Measurements from ENCODE around the gene LYSMD3.

Gene LYSMD3

DNA sequence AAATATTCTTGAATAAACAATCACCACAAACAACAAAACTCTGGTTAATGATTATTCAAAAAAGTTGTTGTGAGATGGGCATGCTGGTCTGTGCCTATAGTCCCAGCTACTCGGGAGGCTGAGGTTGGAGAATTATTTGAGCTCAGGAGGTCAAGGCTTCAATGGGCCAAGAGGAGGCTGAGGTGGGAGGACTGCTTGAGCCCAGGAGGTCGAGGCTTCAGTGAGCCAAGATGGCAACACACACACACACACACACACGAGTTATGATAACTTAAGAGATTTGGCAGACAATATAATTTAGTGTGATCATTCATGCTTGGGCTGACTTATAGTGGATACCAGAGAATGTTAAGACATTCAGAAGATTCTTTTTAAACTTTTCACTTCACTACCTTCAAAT lies 14.9 kb downstream of the LYSMD3 start:
- H3K27ac ChIP-seq (ENCODE audit: low read length), result no peak overlapping the region
- no peaks in the 10 kb centered on the region for H3K9me3 ChIP-seq (ENCODE audit: insufficient read depth, low read depth, low read length)
- H3K27me3 ChIP-seq (ENCODE audit: insufficient read depth, low read length), result no peaks in the 10 kb centered on the region
- H3K9ac ChIP-seq (ENCODE audit: low read depth, low read length), result no peak overlapping the region
- H3K4me3 ChIP-seq (ENCODE audit: low read length), result no peak overlapping the region
- peaks cover 47% of the 10 kb centered on the region for H3K36me3 ChIP-seq (ENCODE audit: insufficient read depth, low read depth, low read length)
- H3K4me1 ChIP-seq (ENCODE audit: insufficient read depth, low read length), result no peaks in the 10 kb centered on the region

DNA sequence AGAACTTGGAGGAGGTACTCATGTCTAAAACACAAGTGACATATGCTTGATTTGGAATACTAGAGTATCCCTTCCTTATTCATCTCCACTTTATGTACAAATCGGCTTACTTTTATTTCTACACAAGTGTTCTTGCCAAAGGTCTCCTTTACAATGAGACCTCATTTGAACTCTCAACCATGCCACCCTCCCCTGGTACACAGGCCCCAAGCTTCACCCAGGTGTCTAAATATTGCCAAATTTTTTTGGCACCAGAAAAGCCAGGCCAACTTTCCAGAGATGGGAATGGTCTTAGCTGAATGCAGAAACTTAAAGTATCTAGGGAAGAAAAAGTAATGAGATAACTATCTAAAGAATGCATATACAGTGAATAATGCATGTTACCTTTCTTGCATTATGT lies 18.9 kb downstream of the LYSMD3 start:
- Histone ChIP-seq H3K9ac (ENCODE audit: low read depth, low read length) (no peak overlapping the region), H3K9me3 (ENCODE audit: insufficient read depth, low read depth, low read length) (no peaks in the 10 kb centered on the region), H3K27me3 (ENCODE audit: insufficient read depth, low read length) (no peaks in the 10 kb centered on the region), H3K36me3 (ENCODE audit: insufficient read depth, low read depth, low read length) (peaks cover 80% of the 10 kb centered on the region), H3K4me3 (ENCODE audit: low read length) (no peak overlapping the region), H3K27ac (ENCODE audit: low read length) (no peak overlapping the region), H3K4me1 (ENCODE audit: insufficient read depth, low read length) (no peaks in the 10 kb centered on the region)

DNA sequence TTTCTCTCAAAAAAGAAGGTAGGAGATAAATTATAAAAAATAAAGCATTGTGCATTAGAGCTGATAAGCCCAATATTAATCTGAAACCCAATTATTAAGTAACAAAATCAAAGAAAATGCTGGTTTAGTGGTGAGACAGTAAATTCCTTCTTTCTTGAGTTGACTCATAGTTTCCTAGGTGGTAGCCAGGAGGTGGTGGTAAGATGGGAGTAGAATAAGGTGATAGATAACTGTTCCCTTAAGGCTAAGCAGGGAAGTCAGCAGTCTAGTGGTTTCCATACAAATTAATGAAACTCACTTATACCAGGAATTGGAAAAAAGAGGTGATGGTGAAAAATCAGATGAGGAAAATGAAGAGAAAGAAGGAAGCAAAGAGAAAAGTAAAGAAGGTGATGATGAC lies 23.2 kb downstream of the LYSMD3 start:
- Histone ChIP-seq H3K4me1 (ENCODE audit: insufficient read depth, low read length) (no peaks in the 10 kb centered on the region), H3K27ac (ENCODE audit: low read length) (no peak overlapping the region), H3K9me3 (ENCODE audit: insufficient read depth, low read depth, low read length) (no peaks in the 10 kb centered on the region), H3K36me3 (ENCODE audit: insufficient read depth, low read depth, low read length) (peaks cover 96% of the 10 kb centered on the region), H3K9ac (ENCODE audit: low read depth, low read length) (no peak overlapping the region), H3K27me3 (ENCODE audit: insufficient read depth, low read length) (no peaks in the 10 kb centered on the region), H3K4me3 (ENCODE audit: low read length) (no peak overlapping the region)

DNA sequence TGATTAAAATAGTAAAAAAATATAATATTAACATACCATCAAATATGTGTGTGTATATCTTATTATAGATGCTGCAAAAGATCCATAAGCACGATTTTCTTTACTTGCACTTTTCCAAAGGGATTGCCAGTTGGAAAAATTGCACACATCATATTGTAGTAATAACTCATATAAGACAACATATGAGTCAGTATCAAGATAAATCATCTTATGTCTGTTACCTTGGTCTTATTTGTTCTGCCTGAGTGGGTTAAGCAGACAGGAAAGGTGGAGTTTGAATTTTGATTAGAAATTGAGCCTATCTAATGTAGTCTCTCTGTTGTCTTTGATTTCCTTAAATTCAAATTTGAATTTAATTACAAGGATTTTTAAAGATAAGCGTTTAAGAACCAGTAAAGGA lies 24.6 kb downstream of the LYSMD3 start:
- Histone ChIP-seq H3K4me3 (ENCODE audit: low read length) (no peak overlapping the region), H3K9me3 (ENCODE audit: insufficient read depth, low read depth, low read length) (no peaks in the 10 kb centered on the region), H3K9ac (ENCODE audit: low read depth, low read length) (no peak overlapping the region), H3K27me3 (ENCODE audit: insufficient read depth, low read length) (no peaks in the 10 kb centered on the region), H3K27ac (ENCODE audit: low read length) (no peak overlapping the region), H3K36me3 (ENCODE audit: insufficient read depth, low read depth, low read length) (peaks cover 96% of the 10 kb centered on the region), H3K4me1 (ENCODE audit: insufficient read depth, low read length) (no peaks in the 10 kb centered on the region)

DNA sequence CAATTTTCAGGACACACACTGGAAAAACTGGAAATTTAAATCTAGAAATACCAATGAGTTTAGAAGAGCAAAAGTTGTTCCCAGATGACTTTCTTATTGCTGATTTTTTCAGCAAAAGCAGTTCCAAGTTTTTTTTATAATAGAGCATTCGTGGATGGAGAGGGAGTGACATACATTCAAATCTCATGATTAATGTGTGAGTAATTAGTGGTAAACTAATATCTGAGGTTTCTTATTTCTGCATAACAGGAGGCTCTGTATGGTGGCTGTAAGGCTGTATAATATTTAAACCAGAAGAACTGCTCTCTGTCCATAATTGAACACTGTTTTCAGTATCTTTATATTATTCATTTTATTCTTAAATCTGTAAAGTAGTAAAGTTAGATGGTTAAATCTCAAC lies 25.8 kb downstream of the LYSMD3 start:
- Histone ChIP-seq H3K4me1 (ENCODE audit: insufficient read depth, low read length) (no peaks in the 10 kb centered on the region), H3K9me3 (ENCODE audit: insufficient read depth, low read depth, low read length) (no peaks in the 10 kb centered on the region), H3K4me3 (ENCODE audit: low read length) (no peak overlapping the region), H3K27ac (ENCODE audit: low read length) (no peak overlapping the region), H3K27me3 (ENCODE audit: insufficient read depth, low read length) (no peaks in the 10 kb centered on the region), H3K36me3 (ENCODE audit: insufficient read depth, low read depth, low read length) (peaks cover 96% of the 10 kb centered on the region), H3K9ac (ENCODE audit: low read depth, low read length) (no peak overlapping the region)

DNA sequence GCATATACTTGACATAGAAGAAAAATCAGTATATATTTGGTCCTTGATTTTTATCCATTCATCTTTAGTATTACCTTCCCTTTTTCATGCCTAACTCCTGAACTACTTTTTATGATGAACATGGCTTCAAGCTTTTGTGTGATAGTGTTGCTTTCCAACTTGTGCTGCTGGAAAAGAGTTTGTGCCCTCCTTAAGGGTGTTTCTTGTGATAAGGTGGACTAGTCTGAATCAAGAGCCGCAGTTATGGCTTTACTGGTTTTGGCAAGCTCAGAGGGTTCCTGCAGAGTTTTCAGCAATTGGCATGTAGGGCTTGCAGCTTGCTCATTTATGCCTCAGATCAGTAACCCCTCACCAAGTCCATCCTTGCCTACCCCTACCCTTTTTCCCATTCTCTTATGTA lies 34.2 kb downstream of the LYSMD3 start:
- Histone ChIP-seq H3K4me1 (ENCODE audit: insufficient read depth, low read length) (no peaks in the 10 kb centered on the region), H3K36me3 (ENCODE audit: insufficient read depth, low read depth, low read length) (peaks cover 90% of the 10 kb centered on the region), H3K4me3 (ENCODE audit: low read length) (no peak overlapping the region), H3K9ac (ENCODE audit: low read depth, low read length) (no peak overlapping the region), H3K9me3 (ENCODE audit: insufficient read depth, low read depth, low read length) (no peaks in the 10 kb centered on the region), H3K27me3 (ENCODE audit: insufficient read depth, low read length) (no peaks in the 10 kb centered on the region), H3K27ac (ENCODE audit: low read length) (no peak overlapping the region)

DNA sequence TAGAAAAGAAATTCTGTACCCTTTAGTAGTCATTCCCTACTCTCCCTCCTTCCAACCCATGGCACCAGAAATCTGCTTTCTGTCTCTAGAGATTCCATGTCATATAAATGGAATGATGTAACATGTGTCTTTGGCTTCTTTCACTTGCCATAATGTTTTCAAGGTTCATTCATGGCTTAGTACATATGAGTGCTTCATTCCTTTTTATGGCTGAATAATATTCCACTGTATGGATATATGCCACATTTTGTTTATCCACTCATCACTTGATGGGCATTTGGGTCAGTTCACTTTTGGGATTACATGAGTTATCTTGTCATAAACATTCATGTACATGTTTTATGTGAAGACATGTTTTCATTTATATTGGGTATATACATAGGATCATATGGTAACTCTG lies 35.3 kb downstream of the LYSMD3 start:
- H3K4me1 ChIP-seq (ENCODE audit: insufficient read depth, low read length), result no peaks in the 10 kb centered on the region
- no peaks in the 10 kb centered on the region for H3K9me3 ChIP-seq (ENCODE audit: insufficient read depth, low read depth, low read length)
- no peaks in the 10 kb centered on the region for H3K27me3 ChIP-seq (ENCODE audit: insufficient read depth, low read length)
- no peak overlapping the region for H3K9ac ChIP-seq (ENCODE audit: low read depth, low read length)
- peaks cover 89% of the 10 kb centered on the region for H3K36me3 ChIP-seq (ENCODE audit: insufficient read depth, low read depth, low read length)
- no peak overlapping the region for H3K4me3 ChIP-seq (ENCODE audit: low read length)
- no peak overlapping the region for H3K27ac ChIP-seq (ENCODE audit: low read length)

DNA sequence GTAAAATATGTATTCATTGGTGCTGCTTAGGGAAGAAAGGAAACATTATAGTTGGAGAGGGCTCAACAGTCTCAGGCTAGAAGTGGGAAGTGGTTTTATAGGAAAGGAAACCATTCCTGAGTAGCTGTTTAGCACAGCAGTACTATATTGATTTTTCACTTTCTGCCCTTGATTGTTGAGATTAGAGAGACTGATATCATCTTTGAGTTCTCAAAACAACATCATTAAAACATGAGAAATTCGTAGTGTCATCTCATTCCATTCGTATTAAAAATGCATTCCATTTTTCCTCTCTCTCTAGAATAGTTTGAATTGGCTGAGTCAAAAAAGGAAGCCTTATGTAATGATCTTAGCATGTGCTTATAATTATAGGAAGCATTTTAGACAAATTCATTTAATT lies 40.6 kb downstream of the LYSMD3 start:
- Histone ChIP-seq H3K4me1 (ENCODE audit: insufficient read depth, low read length) (peaks cover 4% of the 10 kb centered on the region; the same call in 1 of the 2 replicates), H3K27ac (ENCODE audit: low read length) (no peak overlapping the region), H3K36me3 (ENCODE audit: insufficient read depth, low read depth, low read length) (peaks cover 90% of the 10 kb centered on the region), H3K9ac (ENCODE audit: low read depth, low read length) (no peak overlapping the region), H3K27me3 (ENCODE audit: insufficient read depth, low read length) (no peaks in the 10 kb centered on the region), H3K4me3 (ENCODE audit: low read length) (no peak overlapping the region), H3K9me3 (ENCODE audit: insufficient read depth, low read depth, low read length) (no peaks in the 10 kb centered on the region)

DNA sequence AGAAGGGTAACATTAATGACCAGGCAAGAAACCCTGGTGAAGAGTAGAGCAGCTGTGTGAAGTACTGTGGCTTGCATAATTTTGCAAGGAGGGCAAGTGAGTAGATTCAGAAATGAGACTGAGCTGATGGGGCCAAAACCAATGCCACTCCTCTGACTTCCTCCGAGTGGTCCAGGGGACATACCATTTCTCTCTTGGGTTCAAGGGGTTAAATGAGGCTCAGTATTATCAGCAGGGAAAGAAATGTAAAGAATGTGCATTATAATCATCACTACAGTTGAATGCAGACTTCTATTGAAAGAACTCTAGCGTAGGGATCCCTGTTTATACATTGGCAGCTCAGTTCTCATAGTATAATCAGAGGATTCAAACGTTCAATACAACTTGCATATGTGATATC lies 44.8 kb downstream of the LYSMD3 start:
- peaks cover 9% of the 10 kb centered on the region; the same call in 1 of the 2 replicates for H3K4me1 ChIP-seq (ENCODE audit: insufficient read depth, low read length)
- no peak overlapping the region for H3K4me3 ChIP-seq (ENCODE audit: low read length)
- H3K27me3 ChIP-seq (ENCODE audit: insufficient read depth, low read length), result no peaks in the 10 kb centered on the region
- H3K9ac ChIP-seq (ENCODE audit: low read depth, low read length), result no peak overlapping the region
- H3K9me3 ChIP-seq (ENCODE audit: insufficient read depth, low read depth, low read length), result no peaks in the 10 kb centered on the region
- peaks cover 94% of the 10 kb centered on the region for H3K36me3 ChIP-seq (ENCODE audit: insufficient read depth, low read depth, low read length)
- H3K27ac ChIP-seq (ENCODE audit: low read length), result no peak overlapping the region

DNA sequence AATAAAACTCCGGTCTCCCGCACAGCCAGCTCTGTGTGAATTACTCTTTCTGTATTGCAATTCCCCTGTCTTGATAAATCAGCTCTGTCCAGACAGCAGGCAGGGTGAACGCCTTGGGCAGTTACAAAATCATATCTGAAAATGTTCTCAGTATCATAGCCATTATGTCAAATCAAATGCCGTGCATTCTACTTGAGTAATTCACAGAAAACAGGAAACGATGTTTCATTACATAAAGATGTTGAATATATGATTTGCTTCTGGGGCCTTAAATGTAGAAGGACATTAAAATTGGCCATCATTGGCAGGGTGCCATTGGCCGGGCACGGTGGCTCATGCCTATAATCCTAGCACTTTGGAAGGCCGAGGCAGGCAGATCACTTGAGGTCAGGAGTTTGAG lies 46.2 kb downstream of the LYSMD3 start:
- peaks cover 94% of the 10 kb centered on the region for H3K36me3 ChIP-seq (ENCODE audit: insufficient read depth, low read depth, low read length)

DNA sequence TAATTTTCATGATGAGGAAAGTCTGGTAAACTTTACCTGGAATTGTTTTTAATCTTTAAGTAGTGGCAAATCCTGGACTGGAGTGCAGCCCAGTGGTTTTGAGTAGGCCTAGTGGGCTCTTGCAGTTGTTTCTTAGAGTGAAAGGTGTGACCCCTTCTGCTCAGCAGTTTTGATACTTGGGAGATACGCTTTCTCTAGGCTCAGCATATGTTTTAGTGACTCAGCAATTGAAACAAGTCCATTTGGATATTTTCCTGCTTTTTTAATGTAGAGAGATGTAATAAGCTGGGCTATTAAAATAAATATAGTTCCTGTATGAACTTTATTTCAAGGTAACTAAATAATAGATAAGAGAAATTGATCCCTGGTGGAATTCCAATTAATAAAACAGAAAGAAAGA lies 48.7 kb downstream of the LYSMD3 start:
- Histone ChIP-seq H3K4me1 (ENCODE audit: insufficient read depth, low read length) (peaks cover 28% of the 10 kb centered on the region), H3K9ac (ENCODE audit: low read depth, low read length) (peak overlapping the region; percentile 50; the same call in 1 of the 2 replicates), H3K9me3 (ENCODE audit: insufficient read depth, low read depth, low read length) (no peaks in the 10 kb centered on the region), H3K27ac (ENCODE audit: low read length) (no peak overlapping the region), H3K27me3 (ENCODE audit: insufficient read depth, low read length) (no peaks in the 10 kb centered on the region), H3K4me3 (ENCODE audit: low read length) (no peak overlapping the region), H3K36me3 (ENCODE audit: insufficient read depth, low read depth, low read length) (peaks cover 80% of the 10 kb centered on the region)

More for the DNA sequence above, 46.2 kb downstream of the LYSMD3 start:
- no peaks in the 10 kb centered on the region for H3K9me3 ChIP-seq (ENCODE audit: insufficient read depth, low read depth, low read length)
- H3K4me3 ChIP-seq (ENCODE audit: low read length), result no peak overlapping the region
- H3K27ac ChIP-seq (ENCODE audit: low read length), result no peak overlapping the region
- H3K4me1 ChIP-seq (ENCODE audit: insufficient read depth, low read length), result peaks cover 16% of the 10 kb centered on the region
- H3K9ac ChIP-seq (ENCODE audit: low read depth, low read length), result no peak overlapping the region
- H3K27me3 ChIP-seq (ENCODE audit: insufficient read depth, low read length), result no peaks in the 10 kb centered on the region

DNA sequence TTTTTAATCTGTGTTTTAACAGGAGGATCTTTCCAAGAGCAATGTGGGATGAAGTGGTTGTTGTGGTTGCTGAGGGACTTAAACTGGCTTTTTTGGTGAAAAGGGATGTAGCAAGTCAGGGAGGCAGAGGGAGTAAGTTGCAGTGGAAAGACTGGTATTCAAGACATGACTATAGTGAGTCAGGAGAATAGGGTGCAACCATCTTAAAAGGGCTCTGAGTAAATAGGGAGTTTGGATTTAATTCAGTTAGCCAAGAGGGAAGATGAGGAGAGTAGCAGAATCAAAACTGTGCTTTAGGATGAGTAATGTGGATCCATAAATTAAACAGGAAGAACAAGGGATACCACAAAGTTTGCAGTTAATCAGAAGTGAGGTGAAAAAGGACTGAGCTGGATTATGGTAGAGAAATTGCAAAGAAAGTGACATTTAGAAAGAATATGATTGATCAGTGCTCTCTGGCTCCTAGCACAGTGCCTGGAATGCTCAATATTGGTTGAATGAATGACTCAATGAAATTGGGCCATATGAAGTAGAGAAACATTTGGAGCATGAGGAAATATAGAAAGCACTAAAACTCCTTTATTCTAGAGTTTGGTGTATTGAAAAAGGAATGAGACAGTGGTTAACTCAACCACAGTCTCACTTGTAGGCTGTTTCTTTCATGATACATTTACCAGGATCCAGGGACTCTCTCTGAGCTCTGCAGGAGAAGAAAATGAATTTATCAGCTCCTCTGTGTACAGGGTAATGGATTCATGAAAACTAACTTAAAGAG lies 49.6 kb downstream of the LYSMD3 start:
- no peaks in the 10 kb centered on the region for H3K9me3 ChIP-seq (ENCODE audit: insufficient read depth, low read depth, low read length)
- no peak overlapping the region for H3K27ac ChIP-seq (ENCODE audit: low read length)
- H3K36me3 ChIP-seq (ENCODE audit: insufficient read depth, low read depth, low read length), result peaks cover 71% of the 10 kb centered on the region
- peak overlapping the region; percentile 50; the same call in 1 of the 2 replicates for H3K9ac ChIP-seq (ENCODE audit: low read depth, low read length)
- H3K27me3 ChIP-seq (ENCODE audit: insufficient read depth, low read length), result no peaks in the 10 kb centered on the region
- H3K4me3 ChIP-seq (ENCODE audit: low read length), result no peak overlapping the region
- H3K4me1 ChIP-seq (ENCODE audit: insufficient read depth, low read length), result peaks cover 28% of the 10 kb centered on the region
